Measurements from ENCODE around the gene RFXANK.

The RFXANK gene

GRCh38 chr19:19146865-19147264 lies 45.2 kb upstream of the RFXANK start:
- TF ChIP-seq SIN3A (IDR thresholded peaks at IDR 0.05; ENCODE audit: borderline replicate concordance, insufficient read depth, low read length), result no peak
- TF ChIP-seq REST (IDR thresholded peaks at IDR 0.05; ENCODE audit: insufficient read depth in 1 of 2, low read depth in 2 of 2, low read length in 2 of 2), result no peak
- no peak for TF ChIP-seq POLR2AphosphoS5 (IDR thresholded peaks at IDR 0.05; ENCODE audit: low read depth, low read length)
- TF ChIP-seq FOXP2 (optimal IDR thresholded peaks at IDR 0.05; ENCODE audit: borderline replicate concordance, extremely low read depth, extremely low read length, insufficient read depth), result no peak
- no peak for TF ChIP-seq TAF1 (IDR thresholded peaks at IDR 0.05; ENCODE audit: borderline replicate concordance, insufficient read depth, low read length)

- TF ChIP-seq TAF1 (IDR thresholded peaks at IDR 0.05; ENCODE audit: borderline replicate concordance, insufficient read depth, low read length) (no peak), SIN3A (IDR thresholded peaks at IDR 0.05; ENCODE audit: borderline replicate concordance, insufficient read depth, low read length) (no peak), FOXP2 (optimal IDR thresholded peaks at IDR 0.05; ENCODE audit: borderline replicate concordance, extremely low read depth, extremely low read length, insufficient read depth) (no peak), POLR2AphosphoS5 (IDR thresholded peaks at IDR 0.05; ENCODE audit: low read depth, low read length) (no peak), REST (IDR thresholded peaks at IDR 0.05; ENCODE audit: insufficient read depth in 1 of 2, low read depth in 2 of 2, low read length in 2 of 2) (no peak)
Measured at GRCh38 chr19:19147344-19147743, 44.7 kb upstream of the RFXANK start.

GRCh38 chr19:19149435-19149834 lies 42.6 kb upstream of the RFXANK start:
- TF ChIP-seq TAF1 (IDR thresholded peaks at IDR 0.05; ENCODE audit: borderline replicate concordance, insufficient read depth, low read length), result no peak
- no peak for TF ChIP-seq POLR2AphosphoS5 (IDR thresholded peaks at IDR 0.05; ENCODE audit: low read depth, low read length)
- no peak for TF ChIP-seq SIN3A (IDR thresholded peaks at IDR 0.05; ENCODE audit: borderline replicate concordance, insufficient read depth, low read length)

- TF ChIP-seq TAF1 (IDR thresholded peaks at IDR 0.05; ENCODE audit: borderline replicate concordance, insufficient read depth, low read length), result no peak
- no peak for TF ChIP-seq REST (IDR thresholded peaks at IDR 0.05; ENCODE audit: insufficient read depth in 1 of 2, low read depth in 2 of 2, low read length in 2 of 2)
- TF ChIP-seq POLR2AphosphoS5 (IDR thresholded peaks at IDR 0.05; ENCODE audit: low read depth, low read length), result no peak
- TF ChIP-seq FOXP2 (optimal IDR thresholded peaks at IDR 0.05; ENCODE audit: borderline replicate concordance, extremely low read depth, extremely low read length, insufficient read depth), result no peak
- TF ChIP-seq SIN3A (IDR thresholded peaks at IDR 0.05; ENCODE audit: borderline replicate concordance, insufficient read depth, low read length), result no peak
Measured at GRCh38 chr19:19151418-19151817, 40.6 kb upstream of the RFXANK start.

- TF ChIP-seq FOXP2 (optimal IDR thresholded peaks at IDR 0.05; ENCODE audit: borderline replicate concordance, extremely low read depth, extremely low read length, insufficient read depth), result no peak
- TF ChIP-seq POLR2AphosphoS5 (IDR thresholded peaks at IDR 0.05; ENCODE audit: low read depth, low read length), result no peak
- TF ChIP-seq TAF1 (IDR thresholded peaks at IDR 0.05; ENCODE audit: borderline replicate concordance, insufficient read depth, low read length), result no peak
Measured at GRCh38 chr19:19152668-19153384, 39.2 kb upstream of the RFXANK start.

GRCh38 chr19:19154768-19155494 lies 37.1 kb upstream of the RFXANK start:
- TF ChIP-seq REST (IDR thresholded peaks at IDR 0.05; ENCODE audit: insufficient read depth in 1 of 2, low read depth in 2 of 2, low read length in 2 of 2) (no peak), SIN3A (IDR thresholded peaks at IDR 0.05; ENCODE audit: borderline replicate concordance, insufficient read depth, low read length) (no peak), FOXP2 (optimal IDR thresholded peaks at IDR 0.05; ENCODE audit: borderline replicate concordance, extremely low read depth, extremely low read length, insufficient read depth) (no peak), TAF1 (IDR thresholded peaks at IDR 0.05; ENCODE audit: borderline replicate concordance, insufficient read depth, low read length) (no peak), POLR2AphosphoS5 (IDR thresholded peaks at IDR 0.05; ENCODE audit: low read depth, low read length) (no peak)
